GM18526 (cell line): ENCODE results near the gene SLC7A14.

ENCODE experiments used
- POLR2A ChIP-seq: IDR thresholded peaks from 3 replicates; pipeline ENCODE4 v1.6.1; 2011; ENCODE audit not compliant: insufficient read length; ENCODE audit errors: extremely low read depth

The SLC7A14 gene

DNA sequence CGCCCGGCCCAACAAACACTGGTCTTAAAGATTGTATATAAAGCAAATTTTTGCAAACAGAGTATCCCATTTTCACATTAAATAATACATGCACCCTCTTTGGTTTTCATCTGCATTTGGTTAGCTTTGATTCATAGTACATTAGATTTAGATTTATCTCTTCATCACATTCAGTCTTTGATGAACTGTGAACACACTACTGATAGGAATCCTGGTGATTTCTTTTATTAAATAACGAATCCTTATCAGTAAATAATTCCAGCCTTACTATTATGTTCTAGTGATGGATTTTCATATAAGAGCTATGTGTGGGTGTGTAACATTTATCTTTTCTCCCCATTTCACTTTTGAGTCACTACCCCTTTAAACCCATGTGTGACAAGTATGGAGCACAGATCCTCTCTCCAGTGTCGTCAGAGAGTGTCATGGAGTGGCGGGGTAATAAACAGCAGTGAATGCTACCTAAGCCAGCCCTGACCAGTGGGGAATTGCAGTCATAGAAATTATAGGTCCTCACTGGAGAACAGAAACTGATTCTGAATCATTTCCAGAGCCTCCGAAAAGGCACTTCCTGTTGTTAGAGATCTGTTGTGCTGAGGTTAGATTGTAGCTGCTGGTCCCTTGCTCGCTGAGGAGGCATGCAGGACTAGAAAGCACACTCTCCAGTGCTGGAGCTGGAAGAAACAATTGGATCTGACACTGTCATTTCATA is 22.0 kb downstream of the SLC7A14 start:
- no peak for TF ChIP-seq POLR2A

- TF ChIP-seq POLR2A, result no peak
Measured at GRCh38 chr3:170562080-170562479, 23.8 kb downstream of the SLC7A14 start.

GRCh38 chr3:170560717-170561382 is 25.0 kb downstream of the SLC7A14 start:
- TF ChIP-seq POLR2A, result no peak

DNA sequence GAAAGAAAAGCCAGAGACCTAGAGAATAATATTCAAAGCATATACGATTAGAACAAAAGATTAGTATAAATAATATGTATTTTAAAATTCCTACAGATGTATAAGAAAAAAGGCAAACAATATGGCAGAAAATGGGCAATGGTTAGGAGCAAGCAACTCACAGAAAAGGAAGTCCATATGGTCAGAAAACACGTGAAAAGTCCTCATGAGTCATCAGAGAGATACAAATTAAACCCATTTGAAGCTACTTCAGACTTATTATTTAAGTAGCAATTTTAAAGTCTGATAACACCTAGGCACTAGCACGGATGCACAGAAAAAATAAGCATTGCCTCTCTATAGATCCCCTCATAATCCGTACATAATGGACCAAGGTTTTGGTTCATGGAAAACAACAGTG is 25.6 kb downstream of the SLC7A14 start:
- TF ChIP-seq POLR2A, result no peak

DNA sequence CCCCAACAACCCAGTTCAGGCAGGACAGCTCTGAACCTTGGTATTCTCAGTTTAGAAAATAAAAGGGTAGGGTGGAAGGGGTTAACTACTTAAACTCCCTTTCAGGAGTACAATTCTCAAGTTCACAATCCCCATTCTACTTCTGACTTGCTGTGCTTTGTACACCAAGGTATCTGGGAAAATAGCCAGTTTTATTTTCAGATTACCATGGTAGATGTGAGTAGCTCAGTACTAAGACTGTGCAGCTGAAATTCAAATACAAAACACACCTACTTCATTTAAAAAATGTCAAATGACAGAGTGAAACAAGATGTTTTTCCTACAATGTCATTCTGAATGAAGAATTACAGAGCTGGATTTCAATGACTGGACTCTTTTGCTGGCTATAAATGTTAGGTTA is 27.4 kb downstream of the SLC7A14 start:
- TF ChIP-seq POLR2A, result no peak

DNA sequence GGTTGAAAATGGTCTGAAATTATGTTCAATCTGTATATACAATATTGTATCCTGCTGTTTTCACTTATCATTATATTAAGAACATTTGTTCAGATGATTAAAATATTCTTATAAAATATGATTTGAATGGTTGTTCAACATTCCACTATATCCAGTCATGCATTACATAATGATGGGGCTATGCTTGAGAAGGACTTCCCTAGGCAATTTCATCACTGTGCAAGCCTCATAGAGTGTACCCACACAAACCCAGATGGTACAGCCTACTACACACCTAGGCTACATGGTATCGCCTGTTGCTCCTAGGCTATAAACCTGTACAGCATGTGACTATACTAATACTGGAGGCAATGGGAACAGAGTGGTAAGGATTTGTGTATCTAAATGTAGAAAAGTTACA is 30.5 kb downstream of the SLC7A14 start:
- no peak for TF ChIP-seq POLR2A

- TF ChIP-seq POLR2A, result no peak
Measured at GRCh38 chr3:170553788-170554757, 31.8 kb downstream of the SLC7A14 start.

- no peak for TF ChIP-seq POLR2A
Measured at GRCh38 chr3:170551252-170551651, 34.6 kb downstream of the SLC7A14 start.

GRCh38 chr3:170542704-170543103 is 43.2 kb downstream of the SLC7A14 start:
- TF ChIP-seq POLR2A, result no peak

DNA sequence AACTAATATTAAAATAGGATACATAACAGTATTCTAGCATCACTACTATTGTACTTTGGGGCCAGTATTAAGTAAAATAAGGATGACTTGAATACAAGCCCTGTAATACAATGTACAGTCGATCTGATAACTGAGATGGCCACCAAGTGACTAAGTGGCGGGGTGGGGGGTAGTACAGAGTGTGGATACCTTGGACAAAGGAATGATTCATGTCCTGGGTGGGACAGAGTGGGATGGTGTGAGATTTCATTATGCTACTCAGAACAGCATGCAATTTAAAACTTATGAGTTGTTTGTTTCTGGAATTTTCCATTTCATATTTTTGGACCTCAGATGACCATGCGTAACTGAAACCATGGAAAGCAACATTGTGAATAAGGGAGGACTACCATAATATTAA is 46.0 kb downstream of the SLC7A14 start:
- TF ChIP-seq POLR2A, result no peak

- TF ChIP-seq POLR2A, result no peak
Measured at GRCh38 chr3:170536712-170537111, 49.2 kb downstream of the SLC7A14 start.

GRCh38 chr3:170534227-170534626 is 51.6 kb downstream of the SLC7A14 start:
- TF ChIP-seq POLR2A, result no peak

GRCh38 chr3:170532573-170532972 is 53.3 kb downstream of the SLC7A14 start:
- no peak for TF ChIP-seq POLR2A

DNA sequence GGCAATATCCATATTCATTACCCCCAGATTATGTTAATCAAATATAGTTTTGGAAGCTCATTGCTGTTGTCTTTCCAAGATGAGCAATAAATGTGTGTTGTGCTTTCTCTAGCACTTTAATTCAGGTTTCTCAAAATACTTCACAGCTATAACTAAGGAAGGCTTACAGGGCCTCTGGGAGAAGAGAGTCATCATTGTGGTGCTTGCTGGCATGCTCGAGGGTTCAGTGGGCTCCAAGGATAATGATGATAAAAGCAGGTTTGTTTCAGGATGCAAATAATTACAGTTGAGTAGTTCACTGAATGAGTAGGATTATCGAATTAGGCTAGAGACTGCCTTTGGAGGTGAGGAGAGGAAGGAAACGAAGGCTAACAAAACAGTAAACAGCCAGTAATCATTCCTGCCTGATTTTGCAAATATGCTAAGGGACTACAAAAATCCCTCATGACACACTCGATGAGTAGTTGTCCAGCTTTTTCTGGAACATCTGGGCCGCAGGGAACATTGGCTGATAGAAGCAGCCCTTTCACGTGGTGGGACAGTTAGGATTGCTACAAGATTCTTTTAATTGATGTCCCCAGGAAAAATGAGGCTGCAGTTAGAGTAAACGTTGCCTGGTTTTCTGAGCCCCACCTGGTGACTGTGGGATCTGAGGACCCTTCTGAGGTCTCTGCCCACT is 54.1 kb downstream of the SLC7A14 start:
- no peak for TF ChIP-seq POLR2A

- no peak for TF ChIP-seq POLR2A
Measured at GRCh38 chr3:170531054-170531453, 54.8 kb downstream of the SLC7A14 start.

GRCh38 chr3:170529912-170530311 is 56.0 kb downstream of the SLC7A14 start:
- TF ChIP-seq POLR2A, result no peak

GRCh38 chr3:170529346-170529745 is 56.5 kb downstream of the SLC7A14 start:
- TF ChIP-seq POLR2A, result no peak
